SK-N-SH (cell line): ENCODE data around the gene IDE. TPM values are rescaled to one million over a fixed set of nuclear protein-coding genes. Genes with fewer than 3 reads are reported as not detected.

Source experiments
- CTCF ChIA-PET: fragments of 300-600, 350-600 bp; formaldehyde crosslinking; extraction: SDS; loops from one replicate; lab custom pipeline; 2021; lab: Yijun Ruan, JAX
- POLR2A ChIA-PET: fragments of 350-600 bp; sonication (Branson Sonifier 250); formaldehyde crosslinking; extraction: SDS; loops from one replicate; lab custom pipeline; 2020; ENCODE audit warnings: antibody characterized with exemption, inconsistent platforms; lab: Yijun Ruan, JAX
- DNase-seq: peaks from one replicate; pipeline ENCODE4 v3.0.0; 2012
- H2AFZ ChIP-seq: fragments of 200-600 bp; sonication (generic); 2 replicates; pipeline ENCODE4 v1.8.1; 2016; ENCODE audit warnings: antibody characterized with exemption, mild to moderate bottlenecking, low read depth
- H3F3A ChIP-seq: fragments of 200-600 bp; sonication (generic); replicated peaks from 2 replicates; pipeline ENCODE3; 2016; ENCODE audit warnings: antibody characterized with exemption, mild to moderate bottlenecking; ENCODE audit not compliant: insufficient read depth
- H3K27ac ChIP-seq, 2 experiments: fragments of 200-500 bp in 1 of 2; fragments of 200-600 bp in 1 of 2; sonication (Bioruptor generic) in 1 of 2; sonication (generic), shearing (Covaris generic) in 1 of 2; 2 replicates each; pipeline versions ENCODE4 v1.5.1 to v1.6.1; 2014 to 2016; ENCODE audit warnings: low read depth in 2 of 2, inconsistent platforms in 1 of 2, low read length in 1 of 2, mild to moderate bottlenecking in 1 of 2, mixed read lengths in 1 of 2
- H3K27me3 ChIP-seq: fragments of 200-600 bp; sonication (generic), shearing (Covaris generic); 2 replicates; pipeline ENCODE4 v1.6.1; 2016; ENCODE audit warnings: mixed run types; ENCODE audit not compliant: insufficient read depth
- H3K36me3 ChIP-seq, 2 experiments: fragments of 200-500 bp in 1 of 2; fragments of 200-600 bp in 1 of 2; sonication (Bioruptor generic) in 1 of 2; sonication (generic) in 1 of 2; replicated peaks in 1 of 2; 2 replicates each; pipeline versions ENCODE3 to v1.5.1; 2014 to 2016; ENCODE audit warnings: low read length in 1 of 2, mild to moderate bottlenecking in 1 of 2; ENCODE audit not compliant: insufficient read depth in 2 of 2, control insufficient read depth in 1 of 2
- H3K4me1 ChIP-seq, 2 experiments: fragments of 200-500 bp in 1 of 2; fragments of 200-600 bp in 1 of 2; sonication (Bioruptor generic) in 1 of 2; sonication (generic), shearing (Covaris generic) in 1 of 2; 2 replicates each; pipeline versions ENCODE4 v1.5.1 to v1.6.1; 2014 to 2016; ENCODE audit warnings: low read depth in 1 of 2, low read length in 1 of 2, mixed run types in 1 of 2; ENCODE audit not compliant: insufficient read depth in 2 of 2, control insufficient read depth in 1 of 2
- H3K4me2 ChIP-seq: fragments of 200-600 bp; sonication (generic), shearing (Covaris generic); 2 replicates; pipeline ENCODE4 v1.6.1; 2017; ENCODE audit warnings: mixed run types
- H3K4me3 ChIP-seq, 2 experiments: fragments of 200-500 bp in 1 of 2; fragments of 200-600 bp in 1 of 2; sonication (Bioruptor generic) in 1 of 2; sonication (generic), shearing (Covaris generic) in 1 of 2; 2 replicates each; pipeline versions ENCODE4 v1.5.1 to v1.8.1; 2014 to 2016; ENCODE audit warnings: low read depth in 2 of 2, inconsistent platforms in 1 of 2, low read length in 1 of 2, mild to moderate bottlenecking in 1 of 2, mixed read lengths in 1 of 2, moderate library complexity in 1 of 2
- H3K79me2 ChIP-seq: fragments of 200-600 bp; sonication (generic); 2 replicates; pipeline ENCODE4 v1.8.1; 2017; ENCODE audit warnings: mild to moderate bottlenecking; ENCODE audit not compliant: insufficient read depth
- H3K9ac ChIP-seq: fragments of 200-600 bp; sonication (generic); 2 replicates; pipeline ENCODE4 v1.6.1; 2017; ENCODE audit warnings: mixed run types
- H3K9me2 ChIP-seq: fragments of 200-600 bp; sonication (generic); 2 replicates; pipeline ENCODE4 v1.6.1; 2017; ENCODE audit warnings: mixed run types
- H3K9me3 ChIP-seq: fragments of 200-600 bp; sonication (generic); 2 replicates; pipeline ENCODE4 v1.6.1; 2017; ENCODE audit warnings: mixed run types, mild to moderate bottlenecking, moderate library complexity
- H4K20me1 ChIP-seq: fragments of 200-600 bp; sonication (generic); 2 replicates; pipeline ENCODE4 v1.6.1; 2017; ENCODE audit warnings: mild to moderate bottlenecking, mixed run types; ENCODE audit not compliant: insufficient read depth
- CHD2 ChIP-seq: fragments of 150-350 bp; IDR thresholded peaks from 2 replicates; pipeline ENCODE4 v1.6.1; 2018; ENCODE audit warnings: low read length; ENCODE audit not compliant: partially characterized antibody
- ELF1 ChIP-seq: IDR thresholded peaks from 2 replicates; pipeline ENCODE4 v1.4.0; 2012
- EZH2phosphoT487 ChIP-seq: fragments of 200-600 bp; sonication (generic); IDR thresholded peaks from 2 replicates; pipeline ENCODE4 v1.6.1; 2017; ENCODE audit warnings: low read depth, mixed run types, mild to moderate bottlenecking, antibody characterized with exemption, moderate library complexity, borderline replicate concordance
- FOSL2 ChIP-seq: IDR thresholded peaks from 2 replicates; pipeline ENCODE4 v1.4.0; 2012; ENCODE audit warnings: low read depth, mild to moderate bottlenecking, moderate library complexity, borderline replicate concordance
- FOXM1 ChIP-seq: IDR thresholded peaks from 2 replicates; pipeline ENCODE4 v1.4.0; 2012; ENCODE audit warnings: low read depth, mild to moderate bottlenecking
- NRF1 ChIP-seq: IDR thresholded peaks from 2 replicates; pipeline ENCODE4 v1.6.1; 2012; ENCODE audit warnings: low read depth, mild to moderate bottlenecking, low read length
- RAD21 ChIP-seq: IDR thresholded peaks from 2 replicates; pipeline ENCODE4 v1.6.1; 2012; ENCODE audit warnings: mild to moderate bottlenecking, low read length
- RFX5 ChIP-seq: IDR thresholded peaks from 2 replicates; pipeline ENCODE4 v1.6.1; 2012; ENCODE audit warnings: mild to moderate bottlenecking, improper control_type of control experiment, low read length
- RXRA ChIP-seq: IDR thresholded peaks from 2 replicates; pipeline ENCODE4 v1.4.0; 2012; ENCODE audit warnings: low read depth, mild to moderate bottlenecking, borderline replicate concordance
- SIN3A ChIP-seq: IDR thresholded peaks from 2 replicates; pipeline ENCODE4 v1.6.1; 2012; ENCODE audit warnings: low read depth, mild to moderate bottlenecking, low read length, moderate library complexity, borderline replicate concordance
- SMC3 ChIP-seq: IDR thresholded peaks from 2 replicates; pipeline ENCODE4 v1.6.1; 2012; ENCODE audit warnings: low read depth, low read length, improper control_type of control experiment
- TAF1 ChIP-seq: IDR thresholded peaks from 2 replicates; pipeline ENCODE4 v1.6.1; 2012; ENCODE audit warnings: low read depth, mild to moderate bottlenecking, low read length, moderate library complexity, borderline replicate concordance
- YY1 ChIP-seq: IDR thresholded peaks from 2 replicates; pipeline ENCODE4 v1.4.0; 2012; ENCODE audit warnings: low read depth, mild to moderate bottlenecking
- WGBS: methylation state at CpG from one replicate; pipeline ENCODE4 v1.1.6; 2017; ENCODE audit warnings: low lambda C conversion rate; 5-methylcytosine and 5-hydroxymethylcytosine counted together
- polyA plus RNA-seq, 3 experiments: library from polyadenylated mRNA; depleted of rRNA; stranded (reverse); fragments of >200 nt; gene quantifications; 2 replicates each; pipeline ENCODE4 v1.2.3, GENCODE V29; 2012
- TF ChIP-seq, protein P1 (sequence below): IDR thresholded peaks from 2 replicates; pipeline ENCODE4 v1.6.1; 2012; ENCODE audit warnings: mild to moderate bottlenecking, low read depth, low read length, moderate library complexity
- TF ChIP-seq, protein P2 (sequence below): IDR thresholded peaks from 2 replicates; pipeline ENCODE4 v1.4.0; 2012; ENCODE audit warnings: low read depth
- TF ChIP-seq, protein P3 (sequence below): fragments of 200-600 bp; sonication (generic); IDR thresholded peaks from 2 replicates; pipeline ENCODE4 v1.6.1; 2017; ENCODE audit warnings: antibody characterized with exemption, mild to moderate bottlenecking, moderate library complexity
- TF ChIP-seq, protein P4 (sequence below): IDR thresholded peaks from 2 replicates; pipeline ENCODE4 v1.4.0; 2012; ENCODE audit warnings: low read depth, borderline replicate concordance

Gene IDE
- polyA plus RNA-seq, 1 of the 3 experiments (the other 2 are of a cell fraction), result 9.3 TPM

DNA sequence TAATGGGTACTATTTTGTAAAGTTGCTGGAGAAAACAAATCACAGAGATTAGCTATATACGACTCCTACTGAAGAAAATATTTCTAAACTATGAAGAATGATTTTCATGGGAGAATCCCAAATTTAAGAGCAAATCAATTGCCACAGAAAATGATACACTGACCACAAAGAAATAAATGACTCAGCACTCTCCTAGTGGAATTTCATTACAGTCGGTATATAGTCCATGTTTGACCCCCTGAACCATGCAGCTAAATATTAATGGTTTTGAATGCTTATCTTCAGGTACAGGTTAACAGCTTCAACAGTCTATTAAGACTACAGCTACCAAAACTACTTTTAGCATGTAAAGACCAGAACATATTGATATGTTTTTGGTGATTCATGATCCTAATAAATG lies 65.0 kb downstream of the IDE start:
- Histone ChIP-seq H3K4me2 (no peak overlapping the region), H2AFZ (no peak overlapping the region), H3K27ac (no peak overlapping the region), H3K4me3 (no peak overlapping the region), H3K4me1 (no peaks in the 10 kb centered on the region; a peak in 1 of 4 replicates), H3F3A (peaks cover 16% of the 10 kb centered on the region), H4K20me1 (no peaks in the 10 kb centered on the region), H3K36me3 (peaks cover 54 to 77% of the 10 kb centered on the region in 2 experiments), H3K27me3 (no peaks in the 10 kb centered on the region), H3K79me2 (0 out of 2 replicates have a peak, but pooled peaks cover 4% of the 10 kb centered on the region), H3K9me2 (no peaks in the 10 kb centered on the region), H3K9ac (no peak overlapping the region), H3K9me3 (no peaks in the 10 kb centered on the region)
- ChIA-PET CTCF (no interaction called here), POLR2A (no interaction called here)
- no peak for DNase-seq
- TF ChIP-seq SIN3A, result no peak
- TF ChIP-seq FOXM1, result no peak
- no peak for TF ChIP-seq TAF1
- no peak for TF ChIP-seq RFX5
- TF ChIP-seq, protein P1, sequence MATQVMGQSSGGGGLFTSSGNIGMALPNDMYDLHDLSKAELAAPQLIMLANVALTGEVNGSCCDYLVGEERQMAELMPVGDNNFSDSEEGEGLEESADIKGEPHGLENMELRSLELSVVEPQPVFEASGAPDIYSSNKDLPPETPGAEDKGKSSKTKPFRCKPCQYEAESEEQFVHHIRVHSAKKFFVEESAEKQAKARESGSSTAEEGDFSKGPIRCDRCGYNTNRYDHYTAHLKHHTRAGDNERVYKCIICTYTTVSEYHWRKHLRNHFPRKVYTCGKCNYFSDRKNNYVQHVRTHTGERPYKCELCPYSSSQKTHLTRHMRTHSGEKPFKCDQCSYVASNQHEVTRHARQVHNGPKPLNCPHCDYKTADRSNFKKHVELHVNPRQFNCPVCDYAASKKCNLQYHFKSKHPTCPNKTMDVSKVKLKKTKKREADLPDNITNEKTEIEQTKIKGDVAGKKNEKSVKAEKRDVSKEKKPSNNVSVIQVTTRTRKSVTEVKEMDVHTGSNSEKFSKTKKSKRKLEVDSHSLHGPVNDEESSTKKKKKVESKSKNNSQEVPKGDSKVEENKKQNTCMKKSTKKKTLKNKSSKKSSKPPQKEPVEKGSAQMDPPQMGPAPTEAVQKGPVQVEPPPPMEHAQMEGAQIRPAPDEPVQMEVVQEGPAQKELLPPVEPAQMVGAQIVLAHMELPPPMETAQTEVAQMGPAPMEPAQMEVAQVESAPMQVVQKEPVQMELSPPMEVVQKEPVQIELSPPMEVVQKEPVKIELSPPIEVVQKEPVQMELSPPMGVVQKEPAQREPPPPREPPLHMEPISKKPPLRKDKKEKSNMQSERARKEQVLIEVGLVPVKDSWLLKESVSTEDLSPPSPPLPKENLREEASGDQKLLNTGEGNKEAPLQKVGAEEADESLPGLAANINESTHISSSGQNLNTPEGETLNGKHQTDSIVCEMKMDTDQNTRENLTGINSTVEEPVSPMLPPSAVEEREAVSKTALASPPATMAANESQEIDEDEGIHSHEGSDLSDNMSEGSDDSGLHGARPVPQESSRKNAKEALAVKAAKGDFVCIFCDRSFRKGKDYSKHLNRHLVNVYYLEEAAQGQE, result no peak
- TF ChIP-seq YY1, result no peak
- TF ChIP-seq RXRA, result no peak
- no peak for TF ChIP-seq ELF1
- TF ChIP-seq RAD21, result no peak
- WGBS, result 88% methylated on average over 2 of the region's 2 CpGs

DNA sequence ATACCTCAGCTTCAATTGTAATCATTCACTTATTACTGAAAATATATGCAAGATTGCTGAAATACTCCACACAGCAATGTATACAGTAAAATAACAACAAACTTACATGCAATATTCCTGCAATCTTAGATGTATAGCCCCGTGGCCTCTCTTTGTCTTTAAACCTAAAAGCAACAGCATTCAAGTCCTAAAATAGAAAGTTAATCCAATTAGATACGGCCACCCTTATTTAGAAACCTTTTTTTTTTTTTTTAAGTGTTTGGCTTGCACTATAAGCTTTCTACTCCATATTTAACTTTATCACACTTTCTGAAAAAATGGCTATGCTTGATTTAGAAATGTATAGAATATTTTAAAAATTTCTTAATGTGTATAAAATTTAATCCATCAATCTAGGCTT lies 67.6 kb downstream of the IDE start:
- POLR2A ChIA-PET, result no interaction called here
- no peaks in the 10 kb centered on the region for H4K20me1 ChIP-seq
- no peaks in the 10 kb centered on the region for H3K9me3 ChIP-seq
- no peak overlapping the region for H2AFZ ChIP-seq
- no peak overlapping the region for H3K4me2 ChIP-seq
- CTCF ChIA-PET, result interaction anchor here (1.3 to 2.6 kb wide), 2 partner anchors 11 to 14 kb away, joined by 4 to 12 read pairs; no protein-coding TSS in a partner anchor
- H3K27me3 ChIP-seq, result no peaks in the 10 kb centered on the region
- no peaks in the 10 kb centered on the region; a peak in 1 of 4 replicates for H3K4me1 ChIP-seq
- TF ChIP-seq YY1 (no peak), NRF1 (no peak), RXRA (no peak), EZH2phosphoT487 (no peak), FOSL2 (no peak), CHD2 (no peak), SMC3 (no peak)
- TF ChIP-seq, protein P2, sequence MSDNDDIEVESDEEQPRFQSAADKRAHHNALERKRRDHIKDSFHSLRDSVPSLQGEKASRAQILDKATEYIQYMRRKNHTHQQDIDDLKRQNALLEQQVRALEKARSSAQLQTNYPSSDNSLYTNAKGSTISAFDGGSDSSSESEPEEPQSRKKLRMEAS, result no peak
- TF ChIP-seq, protein P3, sequence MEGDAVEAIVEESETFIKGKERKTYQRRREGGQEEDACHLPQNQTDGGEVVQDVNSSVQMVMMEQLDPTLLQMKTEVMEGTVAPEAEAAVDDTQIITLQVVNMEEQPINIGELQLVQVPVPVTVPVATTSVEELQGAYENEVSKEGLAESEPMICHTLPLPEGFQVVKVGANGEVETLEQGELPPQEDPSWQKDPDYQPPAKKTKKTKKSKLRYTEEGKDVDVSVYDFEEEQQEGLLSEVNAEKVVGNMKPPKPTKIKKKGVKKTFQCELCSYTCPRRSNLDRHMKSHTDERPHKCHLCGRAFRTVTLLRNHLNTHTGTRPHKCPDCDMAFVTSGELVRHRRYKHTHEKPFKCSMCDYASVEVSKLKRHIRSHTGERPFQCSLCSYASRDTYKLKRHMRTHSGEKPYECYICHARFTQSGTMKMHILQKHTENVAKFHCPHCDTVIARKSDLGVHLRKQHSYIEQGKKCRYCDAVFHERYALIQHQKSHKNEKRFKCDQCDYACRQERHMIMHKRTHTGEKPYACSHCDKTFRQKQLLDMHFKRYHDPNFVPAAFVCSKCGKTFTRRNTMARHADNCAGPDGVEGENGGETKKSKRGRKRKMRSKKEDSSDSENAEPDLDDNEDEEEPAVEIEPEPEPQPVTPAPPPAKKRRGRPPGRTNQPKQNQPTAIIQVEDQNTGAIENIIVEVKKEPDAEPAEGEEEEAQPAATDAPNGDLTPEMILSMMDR, result no peak
- TF ChIP-seq, protein P4, sequence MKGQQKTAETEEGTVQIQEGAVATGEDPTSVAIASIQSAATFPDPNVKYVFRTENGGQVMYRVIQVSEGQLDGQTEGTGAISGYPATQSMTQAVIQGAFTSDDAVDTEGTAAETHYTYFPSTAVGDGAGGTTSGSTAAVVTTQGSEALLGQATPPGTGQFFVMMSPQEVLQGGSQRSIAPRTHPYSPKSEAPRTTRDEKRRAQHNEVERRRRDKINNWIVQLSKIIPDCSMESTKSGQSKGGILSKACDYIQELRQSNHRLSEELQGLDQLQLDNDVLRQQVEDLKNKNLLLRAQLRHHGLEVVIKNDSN, result no peak
- TF ChIP-seq, all 33 proteins: peak for 0
- DNase-seq, result no peak
- no peaks in the 10 kb centered on the region for H3K9me2 ChIP-seq
- WGBS, result 75% methylated on average over 2 of the region's 2 CpGs
- 0 out of 2 replicates have a peak, but pooled peaks cover 4% of the 10 kb centered on the region for H3K79me2 ChIP-seq
- no peak overlapping the region for H3K27ac ChIP-seq
- peaks cover 48 to 75% of the 10 kb centered on the region in 2 experiments for H3K36me3 ChIP-seq
- no peak overlapping the region for H3K4me3 ChIP-seq
- no peak overlapping the region for H3K9ac ChIP-seq
- peaks cover 20% of the 10 kb centered on the region for H3F3A ChIP-seq
